GM12892 (cell line): ENCODE measurements around the gene RPL13.

Experiments used
- DNase-seq: peaks from one replicate; pipeline ENCODE4 v3.0.0; 2011; ENCODE audit not compliant: insufficient read length
- FAIRE-seq: peaks from 2 replicates; lab custom pipeline; 2011; peaks lifted over from hg19 to GRCh38; lab: Jason Lieb, UNC
- POLR2A ChIP-seq: IDR thresholded peaks from 2 replicates; pipeline ENCODE4 v1.6.1; 2011; ENCODE audit warnings: low read depth, low read length, control low read depth
- POLR2AphosphoS5 ChIP-seq: IDR thresholded peaks from 2 replicates; pipeline ENCODE4 v1.6.1; 2011; ENCODE audit warnings: low read depth, low read length, control low read depth
- TAF1 ChIP-seq: IDR thresholded peaks from 2 replicates; pipeline ENCODE4 v1.6.1; 2011; ENCODE audit warnings: low read depth, mild to moderate bottlenecking, control low read depth, low read length, borderline replicate concordance

RPL13 gene

DNA sequence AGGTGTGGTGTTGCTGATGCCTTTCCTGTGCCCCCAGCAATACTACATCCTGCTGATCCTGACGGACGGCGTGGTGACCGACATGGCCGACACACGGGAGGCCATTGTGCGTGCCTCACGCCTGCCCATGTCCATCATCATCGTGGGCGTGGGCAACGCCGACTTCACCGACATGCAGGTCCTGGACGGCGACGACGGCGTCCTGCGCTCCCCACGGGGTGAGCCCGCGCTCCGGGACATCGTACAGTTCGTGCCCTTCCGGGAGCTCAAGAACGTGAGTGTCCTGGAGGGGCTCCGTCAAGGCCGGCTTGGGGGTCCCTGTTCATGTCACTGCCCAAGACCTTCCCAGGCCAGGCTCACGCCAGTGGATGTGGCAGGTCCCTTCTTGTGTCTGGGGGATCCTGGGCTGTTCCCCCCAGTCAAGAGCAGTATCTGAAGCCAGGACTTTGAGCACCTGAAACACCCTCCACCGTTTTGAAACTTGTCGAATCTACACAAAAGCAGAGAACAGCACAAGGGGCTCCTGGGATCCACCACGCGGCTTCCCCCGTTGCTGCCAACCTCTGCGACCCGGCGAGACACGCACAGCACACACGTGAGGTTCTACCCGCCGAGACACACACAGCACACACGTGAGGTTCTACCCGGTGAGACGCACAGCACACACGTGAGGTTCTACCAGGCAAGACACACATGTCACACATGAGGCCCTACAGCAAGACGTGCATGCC is 35.0 kb downstream of the RPL13 start:
- no peak for FAIRE-seq
- TF ChIP-seq POLR2A (no peak), POLR2AphosphoS5 (no peak), TAF1 (no peak)
- no peak for DNase-seq

DNA sequence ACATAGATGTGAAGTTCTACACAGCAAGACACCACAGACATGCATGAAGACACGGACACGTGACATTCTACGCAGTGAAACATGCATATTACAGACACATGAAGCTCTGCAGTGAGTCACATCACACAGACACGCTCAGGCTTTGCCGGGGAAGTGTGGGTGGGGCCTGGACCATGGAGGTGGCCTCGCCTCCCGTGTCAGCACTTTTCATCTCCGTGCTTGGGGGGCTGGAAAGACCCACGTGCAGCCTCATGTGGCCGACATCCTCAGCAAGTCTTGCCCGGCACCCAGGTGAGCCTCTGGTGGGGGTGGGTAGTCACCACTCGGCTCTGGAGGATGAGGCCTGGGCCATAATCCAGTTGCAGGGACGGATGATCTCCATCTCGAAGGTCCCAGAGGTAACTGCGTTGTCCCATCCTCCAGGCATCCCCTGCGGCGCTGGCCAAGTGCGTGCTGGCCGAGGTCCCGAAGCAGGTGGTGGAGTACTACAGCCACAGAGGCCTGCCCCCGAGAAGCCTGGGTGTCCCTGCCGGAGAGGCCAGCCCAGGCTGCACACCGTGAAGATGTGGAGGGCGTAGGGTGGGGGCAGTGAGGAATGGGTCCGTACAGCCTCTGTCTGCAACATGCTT is 35.7 kb downstream of the RPL13 start:
- DNase-seq (no peak), FAIRE-seq (no peak)
- TF ChIP-seq POLR2AphosphoS5 (no peak), TAF1 (no peak), POLR2A (no peak)

DNA sequence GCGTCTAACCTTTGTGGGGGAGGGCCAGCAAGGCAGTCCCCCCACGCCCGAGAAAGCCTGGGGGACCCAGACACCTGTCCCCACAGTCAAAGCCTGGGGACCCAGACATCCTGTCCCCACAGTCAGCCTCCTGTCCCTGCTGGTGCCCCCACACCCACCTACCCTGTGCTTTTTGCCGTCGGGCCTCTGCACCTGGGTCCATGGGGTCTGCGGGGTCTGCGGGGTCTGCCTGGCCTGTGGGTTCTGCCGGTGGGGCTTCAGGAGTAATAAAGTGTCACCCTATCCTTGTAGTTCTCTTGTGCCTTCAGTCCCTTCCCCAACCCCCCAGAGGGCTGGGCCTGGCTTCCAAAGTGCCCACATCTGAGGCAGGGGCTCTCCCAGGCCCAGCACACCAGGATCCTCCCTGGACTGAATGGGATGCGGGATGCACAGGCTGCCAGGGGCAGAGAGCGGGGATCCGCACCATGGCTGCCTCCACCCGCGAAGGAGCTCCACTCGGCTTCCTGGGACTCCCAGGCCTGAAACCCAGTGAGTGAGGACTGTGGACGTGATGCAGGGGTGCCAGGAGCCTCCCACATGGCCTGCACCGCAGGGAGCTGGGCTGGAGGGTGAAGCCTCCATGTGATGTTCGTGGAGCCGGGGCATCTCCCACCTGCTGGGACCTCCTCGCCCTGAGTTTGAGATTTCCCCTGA is 36.6 kb downstream of the RPL13 start:
- DNase-seq (no peak), FAIRE-seq (no peak)
- TF ChIP-seq TAF1 (no peak), POLR2A (no peak), POLR2AphosphoS5 (no peak)

DNA sequence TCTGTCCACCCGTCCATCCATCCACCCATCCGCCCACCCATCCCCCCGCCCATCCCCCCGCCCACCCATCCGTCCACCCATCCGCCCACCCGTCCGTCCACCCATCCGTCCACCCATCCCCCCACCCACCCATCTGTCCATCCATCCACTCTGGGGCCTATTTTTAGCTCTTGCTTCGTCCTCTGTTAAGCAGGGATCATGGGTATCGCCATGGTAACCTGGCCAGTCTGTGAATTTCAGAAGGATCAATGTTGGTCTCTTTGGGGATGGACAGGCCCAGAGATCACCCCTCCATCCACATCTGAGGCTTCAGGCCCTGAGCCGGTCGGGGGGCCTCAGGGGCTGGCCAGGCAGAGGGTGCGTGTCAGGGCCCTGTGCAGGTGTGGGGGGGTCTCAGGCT is 37.7 kb downstream of the RPL13 start:
- no peak for DNase-seq
- TF ChIP-seq TAF1 (no peak), POLR2AphosphoS5 (no peak), POLR2A (no peak)
- no peak for FAIRE-seq

DNA sequence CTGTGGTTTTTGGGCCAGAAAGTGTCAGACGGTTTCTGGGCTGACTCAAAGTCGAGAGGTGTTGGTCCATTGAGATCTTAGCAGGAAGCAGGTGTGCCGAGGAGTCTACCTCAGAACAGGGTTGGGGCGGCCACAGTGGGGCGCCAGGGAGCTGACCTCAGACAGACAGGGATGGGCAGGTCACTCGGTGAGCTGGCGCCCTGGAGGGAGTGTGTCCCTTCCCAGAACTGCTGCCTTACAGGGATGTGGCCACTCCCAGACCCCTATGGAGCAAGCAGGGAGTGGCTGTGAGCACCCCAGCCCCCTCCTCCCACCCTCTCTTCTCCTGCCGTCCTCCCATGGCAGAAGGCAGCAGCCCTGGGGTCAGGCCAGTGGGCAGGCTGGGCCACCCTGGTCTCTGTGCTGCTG is 39.0 kb downstream of the RPL13 start:
- TF ChIP-seq POLR2AphosphoS5 (no peak), TAF1 (no peak)
- DNase-seq (no peak), FAIRE-seq (no peak)

DNA sequence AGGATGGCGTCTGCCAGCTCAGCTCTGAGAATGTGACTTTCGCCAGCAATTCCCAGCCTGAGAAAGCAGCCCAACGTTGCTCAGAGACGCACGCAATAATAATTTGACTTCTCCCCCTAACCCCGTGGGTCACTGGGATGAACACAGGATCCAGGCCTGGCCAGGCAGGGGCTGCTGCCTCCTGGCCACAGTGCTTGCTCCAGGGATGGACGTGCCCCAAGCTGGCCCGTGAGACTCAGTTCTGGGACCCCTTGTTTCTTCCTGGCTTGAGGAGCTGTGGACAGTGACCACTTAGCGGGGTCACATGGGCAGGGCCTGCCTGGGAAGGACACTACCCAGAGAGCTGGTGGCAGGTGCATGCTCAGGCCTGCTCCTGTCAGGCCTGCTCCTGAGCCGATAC is 39.4 kb downstream of the RPL13 start:
- TF ChIP-seq TAF1 (no peak), POLR2A (no peak), POLR2AphosphoS5 (no peak)
- FAIRE-seq: no peak
- no peak for DNase-seq

DNA sequence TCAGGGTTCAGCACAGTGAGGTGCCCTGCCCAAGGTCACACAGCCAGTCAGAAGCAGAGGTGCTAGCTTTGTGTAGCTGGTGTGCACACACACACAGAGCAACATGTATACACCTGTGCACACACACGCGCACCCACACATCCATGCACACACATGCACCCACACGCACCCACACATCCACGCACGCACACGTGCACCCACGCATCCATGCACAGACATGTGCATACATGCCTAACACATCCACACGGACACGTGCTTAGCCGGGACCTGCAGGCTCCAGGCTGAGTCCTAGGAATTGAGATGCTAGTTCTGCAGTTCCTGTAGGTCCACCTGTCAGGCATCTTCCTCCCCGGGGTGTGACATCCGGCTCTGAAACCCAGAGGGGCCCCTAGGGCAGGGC is 39.9 kb downstream of the RPL13 start:
- TF ChIP-seq POLR2AphosphoS5 (no peak), POLR2A (no peak), TAF1 (no peak)
- DNase-seq (no peak), FAIRE-seq (no peak)

DNA sequence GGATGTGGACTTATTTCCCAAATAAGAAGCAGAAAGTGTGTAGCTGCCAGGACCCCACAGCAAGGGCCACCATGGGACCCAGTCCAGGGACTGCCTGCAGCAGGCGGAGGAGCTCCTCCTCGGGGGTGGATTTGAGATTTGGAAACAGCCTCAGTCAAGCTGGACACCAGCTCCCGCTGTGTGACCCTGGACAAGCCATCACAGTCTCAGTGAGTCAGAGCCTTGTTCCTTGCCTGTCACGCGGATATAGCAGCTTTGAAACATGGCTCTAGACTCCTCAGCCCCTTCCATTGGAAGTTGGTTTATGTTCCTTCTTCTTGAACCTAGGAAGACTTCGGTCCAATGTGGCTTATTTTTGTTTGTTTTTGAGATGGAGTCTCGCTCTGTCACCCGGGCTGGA is 40.5 kb downstream of the RPL13 start:
- FAIRE-seq (no peak), DNase-seq (no peak)
- TF ChIP-seq POLR2A (no peak), TAF1 (no peak), POLR2AphosphoS5 (no peak)

DNA sequence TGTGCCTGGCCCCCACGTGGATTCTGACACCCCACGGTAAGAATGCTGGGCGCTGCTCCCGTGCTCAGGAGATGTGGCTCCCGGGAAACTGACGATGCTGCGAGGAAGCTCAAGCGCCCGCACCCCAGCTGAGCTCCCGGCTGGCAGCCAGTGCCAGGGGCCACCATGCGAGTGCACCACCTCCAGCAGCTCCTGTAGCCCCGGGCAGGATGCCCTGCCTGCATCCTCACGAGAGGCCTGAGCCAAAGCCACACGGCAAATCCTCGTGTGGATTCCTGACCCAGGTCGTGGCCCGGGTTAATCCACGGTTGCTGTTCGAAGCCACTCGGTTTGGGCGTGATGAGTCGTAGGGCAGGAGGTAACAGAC is 41.4 kb downstream of the RPL13 start:
- TF ChIP-seq POLR2AphosphoS5: no peak
- TF ChIP-seq TAF1: no peak
- TF ChIP-seq POLR2A: no peak
- FAIRE-seq: no peak
- DNase-seq: no peak

DNA sequence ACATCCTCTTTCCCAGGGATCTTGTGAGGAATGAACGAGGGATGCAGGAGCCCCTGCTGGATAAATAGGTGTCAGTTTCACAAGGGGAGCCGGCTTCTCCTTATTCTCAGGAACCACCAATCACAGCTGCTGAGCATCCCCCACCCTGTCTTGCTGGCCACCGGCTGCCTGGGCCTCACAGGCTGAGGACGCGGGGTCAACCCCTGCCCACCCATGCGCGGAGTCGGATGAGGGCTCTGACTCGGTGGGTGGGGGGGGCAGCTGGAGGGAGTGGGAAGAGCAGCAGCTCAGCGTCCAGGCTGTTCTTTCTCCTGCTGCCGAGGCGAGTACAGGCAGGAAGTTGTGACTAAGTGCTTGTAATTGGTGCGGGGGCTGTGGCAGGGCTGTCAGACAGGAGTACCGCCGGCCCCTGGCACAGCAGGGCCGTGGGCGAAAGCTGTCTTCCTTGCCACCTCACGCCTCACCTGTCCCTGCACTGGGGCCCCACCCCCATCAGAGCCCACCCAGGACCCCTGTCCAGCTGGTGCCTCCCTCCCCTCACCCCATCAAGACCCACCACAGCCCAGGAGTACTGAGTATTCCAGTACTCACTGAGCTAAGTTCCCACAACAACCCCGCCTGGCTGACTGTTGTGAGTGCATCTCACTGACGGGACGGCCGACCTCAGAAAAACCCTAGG is 41.9 kb downstream of the RPL13 start:
- TF ChIP-seq POLR2AphosphoS5 (no peak), POLR2A (no peak), TAF1 (no peak)
- DNase-seq (no peak), FAIRE-seq (peak; percentile 64)

DNA sequence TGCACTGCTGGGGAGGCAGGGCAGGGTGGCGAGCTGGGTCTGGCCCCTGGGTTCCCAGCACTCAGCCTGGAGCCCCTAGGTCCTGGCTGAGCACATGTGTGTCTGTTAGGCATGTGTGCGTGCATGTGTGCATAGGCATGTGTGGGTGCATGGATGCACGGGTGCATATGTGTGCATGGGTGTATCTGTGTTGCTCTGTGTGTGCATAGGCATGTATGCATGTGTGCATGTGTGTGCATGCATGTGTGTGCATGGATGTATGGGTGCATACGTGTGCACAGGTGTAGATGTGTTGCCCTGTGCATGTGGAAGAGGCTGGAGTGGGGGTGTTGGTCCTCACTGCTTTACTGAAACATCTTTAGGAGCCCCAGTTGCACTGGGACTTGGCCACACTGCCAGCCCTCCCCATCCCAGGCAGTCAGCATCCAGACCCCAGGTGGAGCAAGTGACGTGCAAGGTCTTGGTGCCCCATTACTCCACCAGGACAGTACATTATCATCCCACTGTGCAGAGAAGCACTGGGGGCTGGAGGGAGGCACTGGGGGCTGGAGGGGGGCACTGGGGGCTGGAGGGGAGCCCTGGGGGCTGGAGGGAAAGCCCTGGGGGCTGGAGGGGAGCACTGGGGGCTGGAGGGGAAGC is 42.6 kb downstream of the RPL13 start:
- DNase-seq (no peak), FAIRE-seq (peak; percentile 27)
- TF ChIP-seq POLR2A: no peak
- no peak for TF ChIP-seq TAF1
- TF ChIP-seq POLR2AphosphoS5: no peak

DNA sequence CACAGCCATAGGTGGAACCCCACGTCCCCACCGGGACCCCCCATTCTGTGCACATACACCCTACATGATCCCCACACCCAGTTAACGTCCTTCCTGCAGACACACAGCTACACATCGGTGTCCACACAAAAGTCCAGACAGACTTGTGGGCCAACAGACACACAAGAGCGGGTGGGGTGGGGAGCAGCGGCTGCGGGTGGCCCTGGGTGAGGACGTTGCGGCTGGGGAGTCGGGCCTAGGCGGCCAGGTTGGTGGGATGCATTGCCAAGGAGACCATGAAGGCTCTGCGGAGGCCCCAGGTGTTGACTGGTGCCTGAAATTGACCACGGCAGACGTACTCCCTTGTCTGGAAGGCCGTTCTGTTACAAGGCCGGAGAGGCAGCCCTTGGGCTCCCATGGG is 44.3 kb downstream of the RPL13 start:
- no peak for DNase-seq
- TF ChIP-seq POLR2AphosphoS5 (no peak), POLR2A (no peak), TAF1 (no peak)
- no peak for FAIRE-seq
